H9 (cell line): ENCODE measurements around the gene TIGD3. TPM values are rescaled to one million over a fixed set of nuclear protein-coding genes. Genes with fewer than 3 reads are reported as not detected.

ENCODE experiments used
- DNase-seq: peaks from one replicate; pipeline ENCODE4 v3.0.0-alpha.2; 2017
- H2AFZ ChIP-seq: one replicate; pipeline ENCODE4 v1.6.1; 2013; ENCODE audit warnings: mild to moderate bottlenecking, low read length, control low read depth, moderate library complexity
- H2AK5ac ChIP-seq: 2 replicates; pipeline ENCODE4 v1.6.1; 2013; ENCODE audit warnings: low read length, control low read depth, mixed read lengths; ENCODE audit not compliant: insufficient read length
- H2BK120ac ChIP-seq: one replicate; pipeline ENCODE4 v1.6.1; 2013; ENCODE audit warnings: low read depth, mild to moderate bottlenecking, low read length, control low read depth, inconsistent platforms; ENCODE audit not compliant: poor library complexity, severe bottlenecking
- H2BK12ac ChIP-seq: 2 replicates; pipeline ENCODE4 v1.6.1; 2013; ENCODE audit warnings: low read length, control low read depth, mixed read lengths, low read depth; ENCODE audit not compliant: insufficient read length
- H2BK15ac ChIP-seq: 2 replicates; pipeline ENCODE4 v1.6.1; 2013; ENCODE audit warnings: low read depth, low read length, control low read depth
- H2BK20ac ChIP-seq: one replicate; pipeline ENCODE4 v1.6.1; 2013; ENCODE audit warnings: low read depth, mild to moderate bottlenecking, low read length, control low read depth, inconsistent platforms; ENCODE audit not compliant: poor library complexity, severe bottlenecking
- H2BK5ac ChIP-seq: 2 replicates; pipeline ENCODE4 v1.6.1; 2013; ENCODE audit warnings: low read length, control low read depth, mixed read lengths; ENCODE audit not compliant: insufficient read length
- H3K14ac ChIP-seq: 2 replicates; pipeline ENCODE4 v1.6.1; 2013; ENCODE audit warnings: low read length, control low read depth; ENCODE audit not compliant: insufficient read depth
- H3K18ac ChIP-seq: 2 replicates; pipeline ENCODE4 v1.6.1; 2013; ENCODE audit warnings: low read depth, mild to moderate bottlenecking, mixed read lengths, low read length, control low read depth; ENCODE audit not compliant: insufficient read length
- H3K23ac ChIP-seq: 2 replicates; pipeline ENCODE4 v1.6.1; 2013; ENCODE audit warnings: low read length, control low read depth, mixed read lengths, low read depth; ENCODE audit not compliant: insufficient read length
- H3K23me2 ChIP-seq: 2 replicates; pipeline ENCODE4 v1.6.1; 2013; ENCODE audit warnings: low read depth, mild to moderate bottlenecking, mixed read lengths, low read length, control low read depth; ENCODE audit not compliant: insufficient read length, poor library complexity, severe bottlenecking
- H3K27ac ChIP-seq: 2 replicates; pipeline ENCODE4 v1.5.1; 2013; ENCODE audit warnings: low read length, control low read depth, mixed read lengths, low read depth; ENCODE audit not compliant: insufficient read length
- H3K27me3 ChIP-seq: 2 replicates; pipeline ENCODE4 v1.6.1; 2013; ENCODE audit warnings: low read length, control low read depth, inconsistent platforms; ENCODE audit not compliant: insufficient read depth
- H3K4ac ChIP-seq: 2 replicates; pipeline ENCODE4 v1.6.1; 2013; ENCODE audit warnings: low read depth, mild to moderate bottlenecking, control low read depth, inconsistent platforms, low read length, moderate library complexity
- H3K4me1 ChIP-seq: 2 replicates; pipeline ENCODE4 v1.6.1; 2013; ENCODE audit warnings: low read length, control low read depth, inconsistent platforms; ENCODE audit not compliant: insufficient read depth
- H3K4me2 ChIP-seq: 2 replicates; pipeline ENCODE4 v1.6.1; 2013; ENCODE audit warnings: low read length, control low read depth, mixed read lengths; ENCODE audit not compliant: insufficient read length, insufficient read depth
- H3K56ac ChIP-seq: 2 replicates; pipeline ENCODE4 v1.6.1; 2013; ENCODE audit warnings: low read depth, mild to moderate bottlenecking, mixed read lengths, low read length, control low read depth; ENCODE audit not compliant: insufficient read length
- H3K79me1 ChIP-seq: 2 replicates; pipeline ENCODE4 v1.6.1; 2013; ENCODE audit warnings: low read depth, mild to moderate bottlenecking, moderate library complexity, low read length, control low read depth, inconsistent platforms; ENCODE audit not compliant: insufficient read depth, poor library complexity, severe bottlenecking
- H3K79me2 ChIP-seq: 2 replicates; pipeline ENCODE4 v1.6.1; 2013; ENCODE audit warnings: low read length, control low read depth, inconsistent platforms; ENCODE audit not compliant: insufficient read depth
- H3K9ac ChIP-seq: 2 replicates; pipeline ENCODE4 v1.6.1; 2013; ENCODE audit warnings: low read length, control low read depth, mixed read lengths; ENCODE audit not compliant: insufficient read length; ENCODE audit errors: extremely low read depth
- H3K9me3 ChIP-seq: one replicate; pipeline ENCODE4 v1.6.1; 2013; ENCODE audit warnings: low read depth, low read length, inconsistent platforms; ENCODE audit not compliant: control insufficient read depth
- H3T11ph ChIP-seq: one replicate; pipeline ENCODE4 v1.6.1; 2013; ENCODE audit warnings: mild to moderate bottlenecking, low read length, control low read depth, inconsistent platforms
- H4K20me1 ChIP-seq: one replicate; pipeline ENCODE4 v1.6.1; 2013; ENCODE audit not compliant: control insufficient read depth, insufficient read length, insufficient read depth
- H4K5ac ChIP-seq: 2 replicates; pipeline ENCODE4 v1.6.1; 2013; ENCODE audit warnings: low read depth, mild to moderate bottlenecking, mixed read lengths, low read length, control low read depth; ENCODE audit not compliant: insufficient read length
- H4K8ac ChIP-seq: replicated peaks from 2 replicates; pipeline ENCODE4 v1.6.1; 2013; ENCODE audit warnings: low read length, control low read depth, mixed read lengths, low read depth; ENCODE audit not compliant: insufficient read length
- H4K91ac ChIP-seq: 2 replicates; pipeline ENCODE4 v1.6.1; 2013; ENCODE audit warnings: low read depth, mild to moderate bottlenecking, moderate library complexity, mixed read lengths, low read length, control low read depth; ENCODE audit not compliant: insufficient read length
- H3K27ac Mint-ChIP-seq, 3 experiments: 2 replicates in 2 of 3; 3 replicates in 1 of 3; pipeline ENCODE4 v1.8.0; 2020 to 2021; ENCODE audit warnings: mixed read lengths in 3 of 3, mild to moderate bottlenecking in 1 of 3, moderate library complexity in 1 of 3
- H3K27me3 Mint-ChIP-seq: 2 replicates; pipeline ENCODE4 v1.8.0; 2021; ENCODE audit warnings: low read depth, mild to moderate bottlenecking, moderate library complexity, mixed read lengths
- H3K36me3 Mint-ChIP-seq, 3 experiments: 2 replicates in 2 of 3; 3 replicates in 1 of 3; pipeline ENCODE4 v1.8.0; 2020 to 2021; ENCODE audit warnings: low read depth in 3 of 3, mixed read lengths in 3 of 3; ENCODE audit not compliant: insufficient read depth in 1 of 3
- H3K4me1 Mint-ChIP-seq, 2 experiments: 2 replicates each; pipeline ENCODE4 v1.8.0; 2020; ENCODE audit warnings: mixed read lengths in 2 of 2
- H3K4me3 Mint-ChIP-seq, 2 experiments: 2 replicates in 1 of 2; 3 replicates in 1 of 2; pipeline ENCODE4 v1.8.0; 2020 to 2021; ENCODE audit warnings: mild to moderate bottlenecking in 2 of 2, mixed read lengths in 2 of 2, moderate library complexity in 1 of 2
- H3K9me3 Mint-ChIP-seq, 2 experiments: 2 replicates in 1 of 2; 3 replicates in 1 of 2; pipeline ENCODE4 v1.8.0; 2020; ENCODE audit warnings: mild to moderate bottlenecking in 2 of 2, mixed read lengths in 2 of 2, moderate library complexity in 1 of 2
- CTCF ChIP-seq: fragments of 200-600 bp; sonication (generic); conservative IDR thresholded peaks from 3 replicates; pipeline ENCODE4 v1.8.0; 2021; ENCODE audit warnings: antibody characterized with exemption, mild to moderate bottlenecking
- WGBS: extraction: QIAGEN DNeasy Blood & Tissue Kit; methylation state at CpG from one replicate; pipeline ENCODE4 v1.1.7; 2013; ENCODE audit warnings: missing lambda C conversion rate, low lambda C conversion rate, mixed read lengths; ENCODE audit not compliant: insufficient read length; ENCODE audit errors: extremely low coverage; 5-methylcytosine and 5-hydroxymethylcytosine counted together
- total RNA-seq: library from RNA; stranded (reverse); gene quantifications from 2 replicates; pipeline ENCODE4 v1.2.1, GENCODE V29; 2021

The TIGD3 gene
- total RNA-seq, 1 experiment from 2014 or later, result 0.66 TPM

DNA sequence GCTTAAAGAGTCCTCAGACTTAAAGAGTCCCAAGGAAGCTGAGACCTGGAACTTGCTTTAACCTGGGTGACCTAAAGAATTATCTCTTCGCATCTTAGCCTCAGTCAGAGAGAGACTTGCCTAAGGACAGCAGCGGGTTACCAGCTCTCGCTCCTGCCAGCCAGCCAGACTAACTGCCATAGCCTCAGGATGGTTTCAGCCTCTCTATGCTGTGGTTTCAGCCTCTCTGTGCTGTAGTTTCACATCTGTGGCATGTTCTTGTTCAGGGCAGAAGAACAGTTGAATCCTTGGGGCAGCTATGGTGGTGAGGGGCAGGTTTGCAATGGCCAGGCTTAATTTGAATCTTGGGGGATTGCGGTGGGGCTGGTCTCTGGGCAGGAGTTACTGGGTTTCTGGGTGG lies 34.2 kb downstream of the TIGD3 start:
- H3K36me3 Mint-ChIP-seq, result peaks cover 0 to 8% (median 5%) of the 10 kb centered on the region in 3 experiments; a peak in 4 of 7 replicates
- H2BK5ac ChIP-seq, result no peak overlapping the region
- no peak overlapping the region for H3K4me2 ChIP-seq
- peak overlapping the region in 1 of 2 experiments; percentile 18; a peak in 1 of 5 replicates for H3K4me3 Mint-ChIP-seq
- no peak overlapping the region for H3K56ac ChIP-seq
- peaks cover 3% of the 10 kb centered on the region; the same call in 1 of the 2 replicates for H3K27me3 Mint-ChIP-seq
- H3T11ph ChIP-seq, result no peak overlapping the region
- H3K23me2 ChIP-seq, result no peaks in the 10 kb centered on the region
- H2BK12ac ChIP-seq, result no peak overlapping the region
- no peak overlapping the region for H4K91ac ChIP-seq
- H3K9ac ChIP-seq, result no peak overlapping the region
- H3K27me3 ChIP-seq, result no peaks in the 10 kb centered on the region
- no peak overlapping the region for H3K27ac Mint-ChIP-seq
- no peak overlapping the region for H2BK120ac ChIP-seq
- DNase-seq, result no peak
- peaks cover 11 to 15% of the 10 kb centered on the region in 2 experiments for H3K4me1 Mint-ChIP-seq
- H2BK15ac ChIP-seq, result no peak overlapping the region
- H3K14ac ChIP-seq, result no peak overlapping the region
- H3K9me3 ChIP-seq, result no peaks in the 10 kb centered on the region
- H3K9me3 Mint-ChIP-seq, result no peaks in the 10 kb centered on the region
- H4K5ac ChIP-seq, result no peak overlapping the region
- H2AK5ac ChIP-seq, result no peak overlapping the region
- no peak overlapping the region for H3K18ac ChIP-seq
- no CpG with 5 or more reads among the region's 4 CpGs for WGBS
- H3K4me1 ChIP-seq, result no peaks in the 10 kb centered on the region; the same call in 1 of the 2 replicates
- no peak overlapping the region for H3K27ac ChIP-seq
- TF ChIP-seq CTCF, result no peak
- no peak overlapping the region for H2AFZ ChIP-seq
- no peak overlapping the region for H2BK20ac ChIP-seq
- no peak overlapping the region for H3K4ac ChIP-seq
- H4K20me1 ChIP-seq, result peaks cover 2% of the 10 kb centered on the region
- H3K79me2 ChIP-seq, result no peaks in the 10 kb centered on the region
- H4K8ac ChIP-seq, result no peak overlapping the region
- H3K79me1 ChIP-seq, result no peaks in the 10 kb centered on the region
- H3K23ac ChIP-seq, result no peak overlapping the region
